ENCODE measurements around the gene SIK3. TPM values are rescaled to one million over a fixed set of nuclear protein-coding genes. Genes with fewer than 3 reads are reported as not detected.

SIK3 gene
- total RNA-seq, 1 experiment from 2014 or later: 31.4 TPM

GRCh38 chr11:116893906-116894305, 204.3 kb downstream of the SIK3 start:
- Histone ChIP-seq H2BK12ac (ENCODE audit: insufficient read length, low read depth, low read length) (no peak overlapping the region), H4K91ac (ENCODE audit: insufficient read length, low read depth, low read length) (no peak overlapping the region), H3K9me3 (ENCODE audit: control insufficient read depth, low read depth, low read length) (no peaks in the 10 kb centered on the region), H3K23ac (ENCODE audit: insufficient read length, low read depth, low read length) (no peak overlapping the region), H2BK120ac (ENCODE audit: low read depth, low read length, poor library complexity, severe bottlenecking) (no peak overlapping the region), H3K14ac (ENCODE audit: insufficient read depth, low read length) (no peak overlapping the region), H3T11ph (ENCODE audit: low read length) (no peak overlapping the region), H3K27ac (ENCODE audit: insufficient read length, low read depth, low read length) (no peak overlapping the region), H3K79me1 (ENCODE audit: insufficient read depth, low read depth, low read length, poor library complexity, severe bottlenecking) (no peaks in the 10 kb centered on the region), H3K4me1 (ENCODE audit: insufficient read depth, low read length) (no peaks in the 10 kb centered on the region), H3K9ac (ENCODE audit: extremely low read depth, insufficient read length, low read length) (no peak overlapping the region), H2BK5ac (ENCODE audit: insufficient read length, low read length) (no peak overlapping the region), H2AK5ac (ENCODE audit: insufficient read length, low read length) (no peak overlapping the region), H3K56ac (ENCODE audit: insufficient read length, low read depth, low read length) (no peak overlapping the region), H2BK20ac (ENCODE audit: low read depth, low read length, poor library complexity, severe bottlenecking) (no peak overlapping the region), H3K27me3 (ENCODE audit: insufficient read depth, low read length) (no peaks in the 10 kb centered on the region), H3K4me2 (ENCODE audit: insufficient read depth, insufficient read length, low read length) (no peak overlapping the region), H3K23me2 (ENCODE audit: insufficient read length, low read depth, low read length, poor library complexity, severe bottlenecking) (no peaks in the 10 kb centered on the region), H3K4ac (ENCODE audit: low read depth, low read length) (no peak overlapping the region), H3K79me2 (ENCODE audit: insufficient read depth, low read length) (no peaks in the 10 kb centered on the region), H4K5ac (ENCODE audit: insufficient read length, low read depth, low read length) (no peak overlapping the region), H4K20me1 (ENCODE audit: control insufficient read depth, insufficient read depth, insufficient read length) (no peaks in the 10 kb centered on the region), H2BK15ac (ENCODE audit: low read depth, low read length) (no peak overlapping the region), H2AFZ (ENCODE audit: low read length) (no peak overlapping the region), H3K18ac (ENCODE audit: insufficient read length, low read depth, low read length) (no peak overlapping the region), H4K8ac (replicated peaks; ENCODE audit: insufficient read length, low read depth, low read length) (no peak overlapping the region)
- Mint-ChIP-seq H3K36me3 (ENCODE audit: insufficient read depth in 1 of 3, low read depth in 3 of 3) (peaks cover 5 to 38% (median 26%) of the 10 kb centered on the region in 3 experiments; a peak in 6 of 7 replicates), H3K9me3 (no peaks in the 10 kb centered on the region), H3K4me1 (peaks cover 4 to 5% of the 10 kb centered on the region in 2 experiments; a peak in 3 of 4 replicates), H3K4me3 (no peak overlapping the region), H3K27me3 (ENCODE audit: low read depth) (no peaks in the 10 kb centered on the region), H3K27ac (no peak overlapping the region; a peak in 1 of 7 replicates)
- no peak for TF ChIP-seq CTCF (conservative IDR thresholded peaks at IDR 0.05)
- DNase-seq: no peak
- no CpG with 5 or more reads among the region's 2 CpGs for WGBS (ENCODE audit: extremely low coverage, insufficient read length, low lambda C conversion rate)
